Measurements from ENCODE around the gene CTAG2.
"Not testable (repeated sequence)": the region's sequence is repeated elsewhere in the genome, so short reads cannot be mapped to it uniquely, and the experiment has no call there.

- not testable (repeated sequence) for TF ChIP-seq POLR2A, CTCF (IDR thresholded peaks at IDR 0.05)
Measured at GRCh38 chrX:154633661-154634060, 19.7 kb downstream of the CTAG2 start.
